K562 (cell line): ENCODE results near the gene LRP2. TPM values are rescaled to one million over a fixed set of nuclear protein-coding genes. Genes with fewer than 3 reads are reported as not detected.

Experiments used
- ATAC-seq: fragments of 200-7000 bp; cut with Tn5 transposase; 3 replicates; pipeline ENCODE4 v1.9.1; 2020; ENCODE audit warnings: moderate library complexity
- BruUV-seq: library from RNA; stranded (reverse); fragments of 400-500 nt; replicated peaks from 2 replicates; lab custom pipeline; 2021; lab: Mats Ljungman, UMichigan
- CTCF ChIA-PET: fragments of 300-600 bp; formaldehyde crosslinking; extraction: SDS; loops from one replicate; lab custom pipeline; 2021; ENCODE audit warnings: low intra/inter-chr PET ratio; lab: Yijun Ruan, JAX
- POLR2A ChIA-PET: fragments of 300-600, 350-650 bp; sonication (Branson Sonifier 250); formaldehyde crosslinking; extraction: SDS; loops from one replicate; lab custom pipeline; 2021; ENCODE audit warnings: antibody characterized with exemption, inconsistent platforms; lab: Yijun Ruan, JAX
- DNase-seq, 4 experiments: peaks; one replicate each; pipeline versions ENCODE4 v3.0.0 to v3.0.0-alpha.2; 2011 to 2018; ENCODE audit warnings: low spot score in 3 of 4, mixed read lengths in 3 of 4; ENCODE audit errors: extremely low read depth in 1 of 4
- FAIRE-seq: peaks from 2 replicates; lab custom pipeline; 2011; peaks lifted over from hg19 to GRCh38; lab: Jason Lieb, UNC
- H2AFZ ChIP-seq: 2 replicates; pipeline ENCODE4 v1.6.0; 2011; ENCODE audit warnings: low read depth, low read length, control low read depth, inconsistent platforms
- H3K27ac ChIP-seq: fragments of 200-600 bp; 3 replicates; pipeline ENCODE4 v1.8.0; 2011; ENCODE audit warnings: low read depth, mild to moderate bottlenecking, control low read depth, inconsistent platforms, low read length, moderate library complexity, mixed read lengths; ENCODE audit errors: extremely low read depth
- H3K27me3 ChIP-seq, 2 experiments: fragments of 300-600 bp in 1 of 2; 2 replicates in 1 of 2; 3 replicates in 1 of 2; pipeline versions ENCODE4 v1.6.0 to v1.8.0; 2011; ENCODE audit warnings: inconsistent platforms in 2 of 2, low read length in 2 of 2, mild to moderate bottlenecking in 1 of 2, mixed read lengths in 1 of 2, moderate library complexity in 1 of 2; ENCODE audit not compliant: control insufficient read depth in 2 of 2, insufficient read depth in 2 of 2
- H3K36me3 ChIP-seq: fragments of 300-600 bp; 3 replicates; pipeline ENCODE4 v1.8.0; 2011; ENCODE audit warnings: mild to moderate bottlenecking, low read length, inconsistent platforms; ENCODE audit not compliant: control insufficient read depth, insufficient read depth
- H3K4me1 ChIP-seq, 2 experiments: fragments of 200-600 bp in 1 of 2; replicated peaks in 1 of 2; 2 replicates in 1 of 2; 3 replicates in 1 of 2; pipeline versions ENCODE4 v1.5.1 to v1.8.0; 2011; ENCODE audit warnings: inconsistent platforms in 2 of 2, low read length in 2 of 2, mild to moderate bottlenecking in 1 of 2, mixed read lengths in 1 of 2, moderate library complexity in 1 of 2; ENCODE audit not compliant: control insufficient read depth in 2 of 2, insufficient read depth in 2 of 2
- H3K4me2 ChIP-seq: 2 replicates; pipeline ENCODE4 v1.6.1; 2011; ENCODE audit warnings: low read length, control low read depth, inconsistent platforms, mixed read lengths; ENCODE audit not compliant: insufficient read depth
- H3K4me3 ChIP-seq: fragments of 200-600 bp; sonication (generic), shearing (Covaris generic); 2 replicates; pipeline ENCODE4 v1.5.1; 2016; ENCODE audit warnings: control low read depth, inconsistent platforms
- H3K79me2 ChIP-seq: fragments of 200-600 bp; 3 replicates; pipeline ENCODE4 v1.8.0; 2011; ENCODE audit warnings: low read length, inconsistent platforms; ENCODE audit not compliant: control insufficient read depth, insufficient read depth
- H3K9ac ChIP-seq, 2 experiments: 2 replicates each; pipeline versions ENCODE4 v1.6.0 to v1.6.1; 2011; ENCODE audit warnings: low read depth in 2 of 2, low read length in 2 of 2, control low read depth in 1 of 2, inconsistent platforms in 1 of 2, mild to moderate bottlenecking in 1 of 2, mixed read lengths in 1 of 2; ENCODE audit not compliant: insufficient read depth in 1 of 2
- H3K9me1 ChIP-seq: one replicate; pipeline ENCODE4 v1.6.0; 2011; ENCODE audit warnings: inconsistent platforms, mild to moderate bottlenecking, low read length, moderate library complexity; ENCODE audit not compliant: control insufficient read depth, insufficient read depth
- H3K9me3 ChIP-seq: replicated peaks from 2 replicates; pipeline ENCODE4 v1.5.1; 2011; ENCODE audit warnings: low read depth, low read length, inconsistent platforms; ENCODE audit not compliant: control insufficient read depth, insufficient read depth
- H4K20me1 ChIP-seq: replicated peaks from 2 replicates; pipeline ENCODE4 v1.6.1; 2011; ENCODE audit warnings: low read length, inconsistent platforms, mixed read lengths; ENCODE audit not compliant: control insufficient read depth, insufficient read depth
- CHD4 ChIP-seq: fragments of 200-600 bp; sonication (generic); IDR thresholded peaks from 3 replicates; pipeline ENCODE4 v1.6.1; 2012; ENCODE audit warnings: low read depth, mild to moderate bottlenecking, mixed read lengths, low read length, inconsistent platforms; ENCODE audit not compliant: insufficient read depth, insufficient replicate concordance, poor library complexity, severe bottlenecking
- DDX20 ChIP-seq: fragments of 450-650 bp; IDR thresholded peaks from 2 replicates; pipeline ENCODE4 v1.6.1; 2016; ENCODE audit warnings: missing genetic modification characterization, low read depth, mild to moderate bottlenecking, missing compliant biosample characterization, moderate library complexity
- FOSL1 ChIP-seq: fragments of 200-800 bp; sonication (Bioruptor generic); conservative IDR thresholded peaks from 2 replicates; pipeline ENCODE4 v1.6.1; 2016; ENCODE audit warnings: missing genetic modification characterization, missing compliant biosample characterization
- GTF2F1 ChIP-seq: IDR thresholded peaks from 2 replicates; pipeline ENCODE4 v1.6.1; 2011; ENCODE audit warnings: low read depth, low read length, improper control_type of control experiment
- LCOR ChIP-seq: sonication (generic); formaldehyde crosslinking; IDR thresholded peaks from 2 replicates; pipeline ENCODE4 v1.8.0; 2022; ENCODE audit warnings: mild to moderate bottlenecking, missing genetic modification reagents
- MIER1 ChIP-seq: fragments of 450-650 bp; IDR thresholded peaks from 2 replicates; pipeline ENCODE4 v1.6.1; 2016; ENCODE audit warnings: antibody characterized with exemption, mild to moderate bottlenecking, low read depth
- ZNF175 ChIP-seq: fragments of 200-800 bp; sonication (Bioruptor generic); IDR thresholded peaks from 2 replicates; pipeline ENCODE4 v1.6.1; 2016; ENCODE audit warnings: low read depth, mild to moderate bottlenecking, missing genetic modification characterization, missing compliant biosample characterization
- ZNF76 ChIP-seq: fragments of 250-450 bp; sonication (Bioruptor Pico); IDR thresholded peaks from 2 replicates; pipeline ENCODE4 v1.4.0; 2020; ENCODE audit warnings: mild to moderate bottlenecking, moderate library complexity, borderline replicate concordance
- WGBS: fragments of 100-300 bp; shearing (Covaris generic); methylation state at CpG from one replicate; pipeline ENCODE4 v1.1.6; 2016; ENCODE audit warnings: low coverage, mixed read lengths; ENCODE audit not compliant: insufficient coverage; ENCODE audit errors: missing lambda C conversion rate; 5-methylcytosine and 5-hydroxymethylcytosine counted together
- in situ Hi-C: fragments of 300-500 bp; cut with MboI; formaldehyde crosslinking; loops from 4 replicates; pipeline ENCODE4 v1.15.0; 2018; ENCODE audit warnings: inconsistent platforms, mixed read lengths
- intact Hi-C: fragments of 100-400 bp; cut with micrococcal nuclease; formaldehyde crosslinking; loops from 2 replicates; pipeline ENCODE4 v1.14.2; 2022
- polyA plus RNA-seq, 8 experiments: library from polyadenylated mRNA; depleted of rRNA in 4 of 8; stranded (reverse) in 5 of 8; unstranded in 3 of 8; fragments of >200 nt; fragmentation: Nextera tagmentation in 2 of 8; fragmentation: Illumina TruSeq in 1 of 8; extraction: Ambion mirVana in 2 of 8; extraction: Trizol in 1 of 8; gene quantifications; 2 replicates each; pipeline versions ENCODE4 v1.2.1 to v1.2.3, GENCODE V29; 2011 to 2014; ENCODE audit warnings: inconsistent platforms in 1 of 8, missing spikeins in 1 of 8
- total RNA-seq, 7 experiments: library from RNA; depleted of rRNA in 6 of 7; stranded (reverse); fragments of >200 nt in 6 of 7; fragmentation: Illumina TruSeq in 2 of 7; extraction: Trizol in 2 of 7; gene quantifications; 2 replicates each; pipeline versions ENCODE4 v1.2.1 to v1.2.3, GENCODE V29; 2011 to 2021; ENCODE audit warnings: low replicate concordance in 1 of 7
- TF ChIP-seq, protein P1 (sequence below): fragments of 250-450 bp; sonication (Bioruptor Pico); IDR thresholded peaks from 2 replicates; pipeline ENCODE4 v1.4.0; 2020; ENCODE audit warnings: mild to moderate bottlenecking
- TF ChIP-seq, protein P2 (sequence below), 2 experiments: fragments of 450-650 bp; conservative IDR thresholded peaks; 2 replicates each; pipeline ENCODE4 v1.6.1; 2017; ENCODE audit warnings: mild to moderate bottlenecking in 2 of 2, moderate library complexity in 2 of 2

LRP2 gene
- total and polyA plus RNA-seq, 9 of the 15 experiments (the other 6 are each of a cell fraction or from before 2014, with no cell fraction given), result 0.04 to 0.18 (median 0.11) TPM; not detected in 1

DNA sequence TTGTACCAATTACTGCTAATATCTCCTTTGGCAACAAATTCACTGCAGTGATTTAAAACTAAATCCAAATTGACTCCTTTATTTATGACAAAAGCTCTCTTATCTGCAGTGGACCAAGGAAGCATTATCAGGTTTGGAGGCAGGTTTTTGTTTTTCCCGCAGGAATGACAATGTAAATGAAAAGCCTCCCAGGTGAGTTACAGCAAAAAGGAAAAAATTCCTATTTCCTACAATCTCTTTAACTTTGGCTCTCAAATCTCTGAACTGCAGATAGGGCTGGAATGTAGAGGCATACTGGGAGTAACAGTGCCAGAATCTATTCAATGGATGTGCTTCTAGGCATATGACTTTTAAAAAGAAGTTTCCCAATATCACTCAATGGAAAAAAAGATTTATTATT lies 28.9 kb upstream of the LRP2 start:
- in situ Hi-C loops (no loop called here), intact Hi-C loops (loop anchor here (10.0 kb wide), 2 partner anchors 166 to 446 kb away; no protein-coding TSS in a partner anchor)
- DNase-seq (no peak), ATAC-seq (no peak), FAIRE-seq (no peak)
- Histone ChIP-seq H3K4me3 (no peak overlapping the region), H3K27ac (no peak overlapping the region), H3K9me1 (no peaks in the 10 kb centered on the region), H3K4me2 (no peak overlapping the region), H3K27me3 (peaks cover 5 to 13% of the 10 kb centered on the region in 2 experiments; a peak in 2 of 5 replicates), H2AFZ (no peak overlapping the region), H3K36me3 (no peaks in the 10 kb centered on the region), H4K20me1 (no peaks in the 10 kb centered on the region), H3K79me2 (no peaks in the 10 kb centered on the region), H3K9ac (no peak overlapping the region), H3K9me3 (no peaks in the 10 kb centered on the region), H3K4me1 (peaks cover 0 to 6% of the 10 kb centered on the region in 2 experiments; a peak in 2 of 5 replicates)
- no TSS peak for BruUV-seq
- ChIA-PET POLR2A (interaction anchor here (0.7 to 0.8 kb wide), 2 partner anchors 52 to 1275 kb away, joined by 3 read pairs; no protein-coding TSS in a partner anchor), CTCF (no interaction called here)
- 0% methylated on average over 1 of the region's 1 CpG for WGBS
- TF ChIP-seq ZNF175 (no peak), GTF2F1 (no peak), FOSL1 (tag) (no peak), CHD4 (no peak), ZNF76 (CRISPR knock-in tag) (no peak), MIER1 (no peak), DDX20 (tag) (no peak), LCOR (CRISPR knock-in tag) (no peak)
- TF ChIP-seq, protein P1, sequence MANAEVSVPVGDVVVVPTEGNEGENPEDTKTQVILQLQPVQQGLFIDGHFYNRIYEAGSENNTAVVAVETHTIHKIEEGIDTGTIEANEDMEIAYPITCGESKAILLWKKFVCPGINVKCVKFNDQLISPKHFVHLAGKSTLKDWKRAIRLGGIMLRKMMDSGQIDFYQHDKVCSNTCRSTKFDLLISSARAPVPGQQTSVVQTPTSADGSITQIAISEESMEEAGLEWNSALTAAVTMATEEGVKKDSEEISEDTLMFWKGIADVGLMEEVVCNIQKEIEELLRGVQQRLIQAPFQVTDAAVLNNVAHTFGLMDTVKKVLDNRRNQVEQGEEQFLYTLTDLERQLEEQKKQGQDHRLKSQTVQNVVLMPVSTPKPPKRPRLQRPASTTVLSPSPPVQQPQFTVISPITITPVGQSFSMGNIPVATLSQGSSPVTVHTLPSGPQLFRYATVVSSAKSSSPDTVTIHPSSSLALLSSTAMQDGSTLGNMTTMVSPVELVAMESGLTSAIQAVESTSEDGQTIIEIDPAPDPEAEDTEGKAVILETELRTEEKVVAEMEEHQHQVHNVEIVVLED (CRISPR knock-in tag), result no peak
- TF ChIP-seq, protein P2, sequence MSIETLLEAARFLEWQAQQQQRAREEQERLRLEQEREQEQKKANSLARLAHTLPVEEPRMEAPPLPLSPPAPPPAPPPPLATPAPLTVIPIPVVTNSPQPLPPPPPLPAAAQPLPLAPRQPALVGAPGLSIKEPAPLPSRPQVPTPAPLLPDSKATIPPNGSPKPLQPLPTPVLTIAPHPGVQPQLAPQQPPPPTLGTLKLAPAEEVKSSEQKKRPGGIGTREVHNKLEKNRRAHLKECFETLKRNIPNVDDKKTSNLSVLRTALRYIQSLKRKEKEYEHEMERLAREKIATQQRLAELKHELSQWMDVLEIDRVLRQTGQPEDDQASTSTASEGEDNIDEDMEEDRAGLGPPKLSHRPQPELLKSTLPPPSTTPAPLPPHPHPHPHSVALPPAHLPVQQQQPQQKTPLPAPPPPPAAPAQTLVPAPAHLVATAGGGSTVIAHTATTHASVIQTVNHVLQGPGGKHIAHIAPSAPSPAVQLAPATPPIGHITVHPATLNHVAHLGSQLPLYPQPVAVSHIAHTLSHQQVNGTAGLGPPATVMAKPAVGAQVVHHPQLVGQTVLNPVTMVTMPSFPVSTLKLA (conservative IDR thresholded peaks at IDR 0.05), result no peak
